MM.1S (cell line): Measurements from ENCODE around the gene CYFIP1.

Source experiments
- DNase-seq: peaks from one replicate; pipeline ENCODE4 v3.0.0-alpha.2; 2015
- H2AFZ ChIP-seq: fragments of 300-600 bp; sonication (generic); 2 replicates; pipeline ENCODE4 v1.6.0; 2016; ENCODE audit warnings: antibody characterized with exemption, low read length
- H3F3A ChIP-seq: fragments of 300-600 bp; sonication (generic); 2 replicates; pipeline ENCODE4 v1.6.1; 2016; ENCODE audit warnings: mild to moderate bottlenecking, antibody characterized with exemption, low read length, moderate library complexity, mixed read lengths; ENCODE audit not compliant: insufficient read depth
- H3K27ac ChIP-seq: fragments of 300-600 bp; sonication (generic); 2 replicates; pipeline ENCODE4 v1.5.1; 2016; ENCODE audit warnings: mild to moderate bottlenecking, low read length
- H3K27me3 ChIP-seq: fragments of 300-600 bp; sonication (generic); replicated peaks from 2 replicates; pipeline ENCODE4 v1.6.0; 2016; ENCODE audit warnings: low read length; ENCODE audit not compliant: insufficient read depth
- H3K36me3 ChIP-seq: fragments of 300-600 bp; sonication (generic); replicated peaks from 2 replicates; pipeline ENCODE4 v1.6.1; 2016; ENCODE audit warnings: mild to moderate bottlenecking, low read length, mixed read lengths; ENCODE audit not compliant: insufficient read depth
- H3K4me1 ChIP-seq: fragments of 300-600 bp; sonication (generic); 2 replicates; pipeline ENCODE4 v1.6.1; 2016; ENCODE audit warnings: low read length, mixed read lengths
- H3K4me2 ChIP-seq: fragments of 300-600 bp; sonication (generic); 2 replicates; pipeline ENCODE4 v1.6.0; 2016; ENCODE audit warnings: low read depth, low read length
- H3K4me3 ChIP-seq: fragments of 300-600 bp; sonication (generic); 2 replicates; pipeline ENCODE4 v1.5.1; 2016; ENCODE audit warnings: low read length, mixed read lengths
- H3K79me2 ChIP-seq: fragments of 300-600 bp; sonication (generic); 2 replicates; pipeline ENCODE4 v1.6.1; 2016; ENCODE audit warnings: mixed run types, low read length, mixed read lengths
- H3K9ac ChIP-seq: fragments of 300-600 bp; sonication (generic); 2 replicates; pipeline ENCODE4 v1.6.1; 2016; ENCODE audit warnings: low read length, mixed read lengths
- H3K9me2 ChIP-seq: fragments of 300-600 bp; sonication (generic); replicated peaks from 2 replicates; pipeline ENCODE4 v1.6.1; 2016; ENCODE audit warnings: mild to moderate bottlenecking, low read length, mixed read lengths; ENCODE audit not compliant: insufficient read depth
- H3K9me3 ChIP-seq: fragments of 300-600 bp; sonication (generic); replicated peaks from 2 replicates; pipeline ENCODE4 v1.6.1; 2016; ENCODE audit warnings: mild to moderate bottlenecking, low read length, mixed read lengths; ENCODE audit not compliant: insufficient read depth
- H4K20me1 ChIP-seq: fragments of 300-600 bp; sonication (generic); 2 replicates; pipeline ENCODE4 v1.6.1; 2016; ENCODE audit warnings: mild to moderate bottlenecking, low read length, moderate library complexity, mixed read lengths; ENCODE audit not compliant: insufficient read depth
- CTCF ChIP-seq: fragments of 300-600 bp; sonication (generic); IDR thresholded peaks from 2 replicates; pipeline ENCODE4 v1.5.1; 2016; ENCODE audit warnings: antibody characterized with exemption, low read length, mixed read lengths
- EZH2 ChIP-seq: fragments of 300-600 bp; sonication (generic); optimal IDR thresholded peaks from 2 replicates; pipeline ENCODE3; 2017; ENCODE audit warnings: low read depth, mild to moderate bottlenecking, antibody characterized with exemption, low read length, mixed read lengths
- EZH2phosphoT487 ChIP-seq: fragments of 300-600 bp; sonication (generic); IDR thresholded peaks from 2 replicates; pipeline ENCODE4 v1.6.1; 2018; ENCODE audit warnings: antibody characterized with exemption, low read length

Gene CYFIP1

GRCh38 chr15:22936577-22937472, 43.3 kb downstream of the CYFIP1 start:
- no peak for DNase-seq
- Histone ChIP-seq H3F3A (no peaks in the 10 kb centered on the region), H3K79me2 (no peaks in the 10 kb centered on the region)

GRCh38 chr15:22933641-22934061, 46.5 kb downstream of the CYFIP1 start:
- H3K27ac ChIP-seq: no peak overlapping the region
- no peaks in the 10 kb centered on the region for H3K9me2 ChIP-seq
- H3K79me2 ChIP-seq: no peaks in the 10 kb centered on the region
- H3K4me3 ChIP-seq: no peak overlapping the region
- no peaks in the 10 kb centered on the region for H4K20me1 ChIP-seq
- no peaks in the 10 kb centered on the region for H3K27me3 ChIP-seq
- no peak overlapping the region for H3K9ac ChIP-seq
- no peak overlapping the region for H3K4me2 ChIP-seq
- DNase-seq: no peak
- H3K36me3 ChIP-seq: no peaks in the 10 kb centered on the region; the same call in 1 of the 2 replicates
- TF ChIP-seq EZH2phosphoT487 (no peak), CTCF (no peak), EZH2 (no peak)
- H3K4me1 ChIP-seq: no peaks in the 10 kb centered on the region
- H3F3A ChIP-seq: no peaks in the 10 kb centered on the region
- H3K9me3 ChIP-seq: no peaks in the 10 kb centered on the region
- H2AFZ ChIP-seq: no peak overlapping the region

More at GRCh38 chr15:22936577-22937472, 43.3 kb downstream of the CYFIP1 start:
- H3K36me3 ChIP-seq: no peaks in the 10 kb centered on the region; the same call in 1 of the 2 replicates
- TF ChIP-seq EZH2phosphoT487 (no peak), CTCF (no peak), EZH2 (no peak)
- no peak overlapping the region for H3K4me3 ChIP-seq
- H3K9me3 ChIP-seq: no peaks in the 10 kb centered on the region
- H3K4me2 ChIP-seq: no peak overlapping the region
- H3K9me2 ChIP-seq: no peaks in the 10 kb centered on the region
- H3K4me1 ChIP-seq: no peaks in the 10 kb centered on the region
- H3K27me3 ChIP-seq: no peaks in the 10 kb centered on the region
- H3K27ac ChIP-seq: no peak overlapping the region
- no peak overlapping the region for H3K9ac ChIP-seq
- H4K20me1 ChIP-seq: no peaks in the 10 kb centered on the region
- no peak overlapping the region for H2AFZ ChIP-seq

- Histone ChIP-seq H3K9ac (no peak overlapping the region), H3K9me3 (no peaks in the 10 kb centered on the region), H3K4me3 (no peak overlapping the region), H2AFZ (no peak overlapping the region), H3F3A (no peaks in the 10 kb centered on the region), H3K36me3 (no peaks in the 10 kb centered on the region; the same call in 1 of the 2 replicates), H3K79me2 (no peaks in the 10 kb centered on the region), H3K27me3 (no peaks in the 10 kb centered on the region), H3K27ac (no peak overlapping the region), H3K9me2 (no peaks in the 10 kb centered on the region), H3K4me2 (no peak overlapping the region), H4K20me1 (no peaks in the 10 kb centered on the region), H3K4me1 (no peaks in the 10 kb centered on the region)
- TF ChIP-seq EZH2 (no peak), CTCF (no peak), EZH2phosphoT487 (no peak)
- DNase-seq: no peak
Observed at GRCh38 chr15:22931784-22932536, 48.2 kb downstream of the CYFIP1 start.
